GM19043 (cell line): ENCODE results near the gene BAAT.

Experiments
- ATAC-seq: cut with Tn5 transposase; IDR thresholded peaks from one replicate; pipeline ENCODE4 v1.9.1; 2021; ENCODE audit warnings: low read depth; ENCODE audit not compliant: unreplicated experiment

Gene BAAT

DNA sequence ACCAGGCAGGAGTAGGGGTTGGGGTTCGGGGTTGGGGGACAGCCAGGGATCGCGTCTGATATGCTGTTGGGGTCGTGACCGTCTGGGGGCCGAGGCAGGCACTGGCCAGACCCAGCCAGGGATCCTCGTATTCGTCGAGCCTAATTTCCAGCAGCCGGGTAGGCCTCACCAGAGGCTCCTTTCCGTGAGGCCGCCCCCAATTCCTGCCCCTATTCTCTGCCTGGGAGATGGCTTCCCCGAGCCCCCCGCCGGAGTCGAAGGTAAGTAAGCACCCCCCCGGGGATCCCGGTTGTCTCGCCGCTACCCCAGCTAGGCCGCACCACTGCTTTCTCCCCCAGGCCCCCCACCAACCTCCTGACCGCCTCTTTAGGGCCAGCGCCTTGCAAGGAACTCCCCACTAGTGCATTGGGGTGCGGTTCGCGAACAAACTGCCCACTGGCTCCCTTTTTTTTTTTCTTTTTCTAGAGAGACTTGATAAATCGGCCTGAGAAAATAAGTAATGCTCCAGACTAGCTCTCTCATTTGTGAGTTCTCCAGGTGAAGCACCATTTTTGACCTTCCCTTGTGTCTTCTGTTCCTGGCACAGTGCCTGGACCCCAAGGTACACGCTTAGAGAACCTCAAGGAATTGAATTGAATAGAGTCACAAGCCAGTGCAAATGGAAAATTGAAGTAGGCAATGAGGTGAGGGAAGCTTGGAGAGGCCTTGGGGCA, 14.3 kb upstream of the BAAT start:
- ATAC-seq: no peak

- peak; percentile 97 for ATAC-seq
Observed at GRCh38 chr9:101398068-101398929, 13.5 kb upstream of the BAAT start, which contains the start of the genes MRPL50 and ZNF189. MRPL50 (minus strand) TSS chr9:101398618; CDS start chr9:101398592, 26 bp downstream. ZNF189 (plus strand) TSS chr9:101398851; CDS start chr9:101399157, 306 bp downstream.

DNA sequence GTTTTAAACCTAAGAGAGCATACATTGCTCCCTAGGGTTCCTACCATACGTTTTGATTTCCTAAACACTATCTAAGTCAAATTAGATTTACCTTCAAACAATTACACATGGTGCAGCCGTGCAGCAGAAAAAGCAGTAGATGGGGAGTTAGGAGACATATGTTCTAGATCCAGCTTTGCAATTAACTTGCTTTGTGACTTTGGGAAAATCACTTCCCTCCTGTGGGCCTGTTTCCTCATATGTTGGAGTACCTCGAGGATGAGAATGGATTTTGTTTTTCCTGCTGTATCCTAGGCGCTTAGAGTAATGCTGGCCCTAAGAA, 12.9 kb upstream of the BAAT start:
- ATAC-seq: no peak

- ATAC-seq: no peak
Observed at GRCh38 chr9:101394687-101395086, 9.9 kb upstream of the BAAT start.

DNA sequence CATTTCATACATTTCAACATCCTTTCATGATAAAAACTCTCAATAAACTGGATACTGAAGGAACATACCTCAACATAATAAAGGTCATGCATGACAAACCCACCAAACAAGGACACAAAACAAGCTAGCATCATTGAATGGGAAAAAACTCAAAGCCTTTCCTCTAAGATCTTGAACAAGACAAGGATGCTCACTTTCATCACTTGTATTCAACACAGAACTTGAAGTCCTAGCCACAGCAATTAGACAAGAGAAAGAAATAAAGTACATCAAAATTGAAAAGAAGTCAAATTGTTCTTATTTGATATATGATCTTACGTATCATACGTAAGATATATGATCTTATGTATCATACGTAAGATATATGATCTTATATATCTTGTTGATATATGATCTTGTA, 8.3 kb upstream of the BAAT start:
- ATAC-seq: no peak

DNA sequence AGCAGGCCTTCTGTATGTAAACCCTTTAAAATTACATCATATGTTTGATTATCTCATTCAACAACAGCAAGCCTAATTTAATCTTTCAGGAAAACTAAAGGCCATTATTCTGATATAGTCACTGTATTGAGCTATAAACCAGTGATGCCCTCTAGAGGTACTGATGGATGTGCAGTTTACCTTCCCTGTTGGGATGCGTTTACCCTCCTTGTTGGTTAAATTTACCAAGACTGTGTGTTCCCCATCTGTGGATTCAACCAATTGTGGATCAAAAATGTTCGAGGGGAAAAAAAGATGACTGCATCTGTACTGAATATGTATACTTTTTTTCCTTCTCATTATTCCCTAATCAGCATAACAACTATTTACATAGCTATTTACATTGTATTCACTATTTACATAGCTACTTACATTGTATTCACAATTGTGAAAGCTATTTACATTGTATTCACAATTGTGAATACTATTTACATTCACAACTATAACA, 3.7 kb upstream of the BAAT start:
- no peak for ATAC-seq

- peak; percentile 57 for ATAC-seq
Observed at GRCh38 chr9:101387871-101388506, 3.2 kb upstream of the BAAT start.

GRCh38 chr9:101383361-101383760, 1.4 kb downstream of the BAAT start:
- ATAC-seq: no peak

GRCh38 chr9:101381833-101382342, 2.9 kb downstream of the BAAT start:
- ATAC-seq: no peak

DNA sequence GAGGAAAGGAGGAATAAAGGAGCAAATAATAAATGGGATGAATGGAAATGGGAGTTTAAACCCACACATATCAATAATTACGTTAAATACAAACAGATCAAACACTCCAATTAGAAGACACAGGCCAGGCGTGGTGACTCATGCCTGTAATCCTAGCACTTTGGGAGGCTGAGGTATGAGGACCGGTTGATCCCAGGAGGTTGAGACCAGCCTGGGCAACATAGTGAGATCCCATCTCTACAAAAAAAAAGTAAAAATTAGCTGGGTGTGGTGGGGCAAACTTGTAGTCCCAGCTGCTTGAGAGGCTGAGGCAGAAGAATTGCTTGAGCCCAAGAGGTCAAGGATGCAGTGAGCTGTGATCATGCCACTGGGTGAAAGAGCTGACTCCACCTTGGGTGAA, 3.7 kb downstream of the BAAT start:
- ATAC-seq: no peak

- no peak for ATAC-seq
Observed at GRCh38 chr9:101380295-101380694, 4.5 kb downstream of the BAAT start.

DNA sequence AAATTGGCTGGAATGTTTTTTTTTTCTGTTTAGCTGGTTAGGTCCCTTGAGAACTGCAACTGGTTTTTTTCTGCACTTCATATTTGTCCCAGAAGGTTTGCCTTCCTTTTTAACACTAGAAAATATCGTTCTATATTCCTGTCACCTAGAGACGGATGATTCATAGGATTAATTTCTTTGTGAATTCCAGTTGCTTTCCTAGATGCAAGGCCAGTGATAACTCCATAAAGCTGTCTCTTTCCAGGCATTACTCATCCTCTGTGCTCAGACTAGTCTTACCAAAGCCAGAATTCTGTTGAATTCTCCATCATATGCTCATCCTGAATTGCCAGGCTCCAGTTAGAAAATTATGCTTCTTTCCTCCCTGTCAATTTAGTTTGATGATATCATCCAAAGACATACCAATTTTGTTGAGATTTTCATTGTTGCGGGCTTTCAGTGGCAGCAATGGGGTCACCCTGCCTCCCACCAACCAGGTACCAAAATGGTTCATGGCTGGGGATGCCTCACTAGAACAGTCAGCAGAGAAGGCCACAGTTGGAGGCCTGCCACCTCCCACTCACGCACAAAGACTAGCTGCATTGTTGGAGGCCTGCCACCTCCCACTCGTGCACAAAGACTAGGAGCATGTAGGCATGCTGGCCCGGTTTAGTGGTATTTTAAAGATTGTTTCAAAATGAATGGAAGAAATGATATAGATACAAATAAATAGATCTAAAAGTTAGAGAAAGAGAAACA, 8.5 kb downstream of the BAAT start:
- no peak for ATAC-seq

- no peak for ATAC-seq
Observed at GRCh38 chr9:101375546-101375945, 9.3 kb downstream of the BAAT start.

DNA sequence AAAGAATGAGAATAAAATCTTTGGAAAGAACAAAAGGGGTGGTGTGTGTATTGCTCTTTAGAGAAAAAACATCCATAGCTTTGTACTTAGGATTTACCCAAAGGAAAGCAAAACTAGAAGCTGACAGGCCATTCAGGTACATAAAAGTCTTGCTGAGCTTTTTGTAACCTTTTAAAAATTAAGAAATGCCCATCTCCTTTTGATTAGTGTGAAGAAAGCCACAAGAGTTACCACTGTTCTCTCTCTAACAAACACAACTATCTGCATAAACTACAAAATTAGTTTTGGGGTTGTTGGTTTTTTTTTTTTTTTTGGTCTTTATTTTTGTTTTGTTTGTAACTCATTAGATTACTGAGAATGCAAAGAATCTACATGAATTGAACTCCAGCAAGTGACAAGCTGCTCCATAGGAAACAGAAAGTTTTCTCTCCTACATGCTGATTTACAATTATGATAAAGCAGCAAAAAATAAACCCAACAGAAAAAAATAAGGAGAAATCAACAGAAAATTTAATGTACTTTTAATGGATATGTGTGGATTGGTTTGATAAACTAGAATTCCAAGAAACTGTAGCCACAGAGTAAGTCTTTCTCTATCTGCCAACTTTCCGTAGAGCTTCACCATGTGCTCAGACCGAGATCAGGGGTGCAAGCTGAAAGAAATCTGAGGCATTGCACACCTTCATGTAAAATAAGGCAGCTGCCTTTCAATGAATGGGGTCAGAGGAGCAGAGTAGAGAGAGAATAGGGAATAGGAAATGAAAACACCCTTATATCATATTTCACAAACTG, 12.3 kb downstream of the BAAT start:
- ATAC-seq: no peak

- no peak for ATAC-seq
Observed at GRCh38 chr9:101371813-101372212, 13.0 kb downstream of the BAAT start.

DNA sequence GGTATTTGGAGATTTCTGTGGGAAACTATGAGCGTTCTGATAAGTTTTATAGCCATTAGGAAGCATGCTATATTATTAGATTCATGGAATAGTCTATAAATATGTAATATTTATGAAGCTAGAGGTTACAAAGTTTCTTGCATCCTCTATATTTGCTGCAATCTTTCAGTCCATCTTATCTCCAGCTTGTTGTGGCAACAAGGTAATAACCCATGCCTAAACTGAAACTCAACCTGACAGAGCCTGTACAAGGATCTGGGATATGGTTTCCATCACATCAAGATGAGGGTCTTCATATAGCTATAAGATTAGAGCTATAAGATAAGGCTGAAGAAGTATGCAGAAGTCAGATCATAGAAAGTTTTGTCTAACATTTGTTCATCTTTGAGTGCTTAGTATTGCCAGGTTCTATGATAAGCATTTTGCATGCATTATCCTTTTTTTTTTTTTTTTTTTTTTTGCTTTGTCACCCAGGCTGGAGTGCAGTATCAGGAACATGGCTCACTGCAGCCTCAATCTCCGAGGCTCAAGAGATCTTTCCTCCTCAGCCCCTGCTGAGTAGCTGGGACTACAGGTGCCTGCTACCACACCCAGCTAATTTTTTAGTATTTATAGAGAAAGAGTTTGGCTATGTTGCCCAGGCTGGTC, 14.8 kb downstream of the BAAT start:
- ATAC-seq: no peak

- ATAC-seq: no peak
Observed at GRCh38 chr9:101369286-101369685, 15.5 kb downstream of the BAAT start.

DNA sequence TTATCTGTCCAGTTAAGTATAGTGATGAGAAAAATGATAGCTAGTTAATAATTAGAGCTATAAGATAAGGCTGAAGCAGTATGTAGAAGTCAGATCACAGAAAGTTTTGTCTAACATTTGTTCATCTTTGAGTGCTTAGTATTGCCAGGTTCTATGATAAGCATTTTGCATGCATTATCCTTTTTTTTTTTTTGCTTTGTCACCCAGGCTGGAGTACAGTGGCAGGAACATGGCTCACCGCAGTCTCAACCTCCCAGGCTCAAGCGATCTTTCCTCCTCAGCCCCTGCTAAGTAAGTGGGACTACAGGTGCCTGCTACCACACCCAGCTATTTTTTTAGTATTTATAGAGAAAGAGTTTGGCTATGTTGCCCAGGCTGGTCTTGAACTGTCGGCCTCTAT, 17.5 kb downstream of the BAAT start:
- ATAC-seq: no peak
